ENCODE data around the gene FOS. TPM values are rescaled to one million over a fixed set of nuclear protein-coding genes. Genes with fewer than 3 reads are reported as not detected.

The FOS gene
- 9.7 TPM for total RNA-seq
- long read RNA-seq, partial matches to known transcripts: 0 of 4 reads
- long read RNA-seq, other reads (novel, unspliced or antisense): 0 of 4 reads

DNA sequence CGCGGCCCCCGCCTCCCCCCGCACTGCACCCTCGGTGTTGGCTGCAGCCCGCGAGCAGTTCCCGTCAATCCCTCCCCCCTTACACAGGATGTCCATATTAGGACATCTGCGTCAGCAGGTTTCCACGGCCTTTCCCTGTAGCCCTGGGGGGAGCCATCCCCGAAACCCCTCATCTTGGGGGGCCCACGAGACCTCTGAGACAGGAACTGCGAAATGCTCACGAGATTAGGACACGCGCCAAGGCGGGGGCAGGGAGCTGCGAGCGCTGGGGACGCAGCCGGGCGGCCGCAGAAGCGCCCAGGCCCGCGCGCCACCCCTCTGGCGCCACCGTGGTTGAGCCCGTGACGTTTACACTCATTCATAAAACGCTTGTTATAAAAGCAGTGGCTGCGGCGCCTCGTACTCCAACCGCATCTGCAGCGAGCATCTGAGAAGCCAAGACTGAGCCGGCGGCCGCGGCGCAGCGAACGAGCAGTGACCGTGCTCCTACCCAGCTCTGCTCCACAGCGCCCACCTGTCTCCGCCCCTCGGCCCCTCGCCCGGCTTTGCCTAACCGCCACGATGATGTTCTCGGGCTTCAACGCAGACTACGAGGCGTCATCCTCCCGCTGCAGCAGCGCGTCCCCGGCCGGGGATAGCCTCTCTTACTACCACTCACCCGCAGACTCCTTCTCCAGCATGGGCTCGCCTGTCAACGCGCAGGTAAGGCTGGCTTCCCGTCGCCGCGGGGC, at the start of gene FOS:
Gene FOS (plus strand): TSS at position 407 of the 731 bp plus-strand sequence. CDS start 155 bp downstream, at position 562.
- intact Hi-C loops (cut with micrococcal nuclease): no loop called here

GRCh38 chr14:75229661-75230139, 48.9 kb upstream of the FOS start:
- H3K36me3 ChIP-seq: no peaks in the 10 kb centered on the region
- no peaks in the 10 kb centered on the region for H3K27me3 ChIP-seq (ENCODE audit: low read depth)
- DNase-seq: no peak
- intact Hi-C loops (cut with micrococcal nuclease): no loop called here
- TF ChIP-seq CTCF (IDR thresholded peaks at IDR 0.05; ENCODE audit: borderline replicate concordance): no peak
- no peaks in the 10 kb centered on the region for H3K9me3 ChIP-seq (replicated peaks)
- peak overlapping the region; percentile 59 for H3K27ac ChIP-seq (replicated peaks)
- peaks cover 17% of the 10 kb centered on the region for H3K4me1 ChIP-seq
- no peak overlapping the region for H3K4me3 ChIP-seq

More for the DNA sequence above, at the start of gene FOS:
- H3K36me3 ChIP-seq: peaks cover 20% of the 10 kb centered on the region
- H3K27ac ChIP-seq (replicated peaks): peak within 1 kb of the TSS; percentile 100
- peaks cover 60% of the 10 kb centered on the region for H3K4me1 ChIP-seq
- no peak for TF ChIP-seq CTCF (IDR thresholded peaks at IDR 0.05; ENCODE audit: borderline replicate concordance)
- peak; percentile 91 for DNase-seq
- no peaks in the 10 kb centered on the region for H3K9me3 ChIP-seq (replicated peaks)
- H3K27me3 ChIP-seq (ENCODE audit: low read depth): no peaks in the 10 kb centered on the region
- peak within 1 kb of the TSS; percentile 83 for H3K4me3 ChIP-seq

- Histone ChIP-seq H3K27me3 (ENCODE audit: low read depth) (no peaks in the 10 kb centered on the region), H3K4me1 (peaks cover 17% of the 10 kb centered on the region), H3K4me3 (no peak overlapping the region), H3K9me3 (replicated peaks) (no peaks in the 10 kb centered on the region), H3K36me3 (no peaks in the 10 kb centered on the region), H3K27ac (replicated peaks) (peak overlapping the region; percentile 59)
- DNase-seq: peak; percentile 71
- TF ChIP-seq CTCF (IDR thresholded peaks at IDR 0.05; ENCODE audit: borderline replicate concordance): no peak
- intact Hi-C loops (cut with micrococcal nuclease): no loop called here
Observed at GRCh38 chr14:75230140-75230792, 48.4 kb upstream of the FOS start.

DNA sequence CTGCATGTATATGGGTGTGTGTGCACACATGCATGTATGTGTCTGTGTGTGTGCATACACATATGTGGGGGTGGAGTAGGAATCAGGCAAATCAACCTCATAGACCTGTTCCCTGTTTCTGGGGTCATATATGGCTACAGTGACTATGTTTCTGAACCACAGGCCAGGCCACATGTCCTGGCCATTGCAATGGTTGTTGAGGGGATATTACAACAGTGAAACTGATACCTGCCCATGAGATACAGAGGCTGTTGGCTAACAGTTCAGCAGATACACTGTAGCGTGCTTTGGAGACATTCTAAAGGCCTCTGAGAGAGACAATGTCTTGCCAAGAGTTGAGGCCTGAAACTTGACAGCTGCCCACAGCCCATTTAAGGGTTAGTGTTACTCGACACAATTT, 47.3 kb upstream of the FOS start:
- Histone ChIP-seq H3K9me3 (replicated peaks) (no peaks in the 10 kb centered on the region), H3K4me1 (peaks cover 18% of the 10 kb centered on the region), H3K4me3 (no peak overlapping the region), H3K36me3 (no peaks in the 10 kb centered on the region), H3K27ac (replicated peaks) (no peak overlapping the region), H3K27me3 (ENCODE audit: low read depth) (no peaks in the 10 kb centered on the region)
- intact Hi-C loops (cut with micrococcal nuclease): no loop called here
- TF ChIP-seq CTCF (IDR thresholded peaks at IDR 0.05; ENCODE audit: borderline replicate concordance): no peak
- no peak for DNase-seq

DNA sequence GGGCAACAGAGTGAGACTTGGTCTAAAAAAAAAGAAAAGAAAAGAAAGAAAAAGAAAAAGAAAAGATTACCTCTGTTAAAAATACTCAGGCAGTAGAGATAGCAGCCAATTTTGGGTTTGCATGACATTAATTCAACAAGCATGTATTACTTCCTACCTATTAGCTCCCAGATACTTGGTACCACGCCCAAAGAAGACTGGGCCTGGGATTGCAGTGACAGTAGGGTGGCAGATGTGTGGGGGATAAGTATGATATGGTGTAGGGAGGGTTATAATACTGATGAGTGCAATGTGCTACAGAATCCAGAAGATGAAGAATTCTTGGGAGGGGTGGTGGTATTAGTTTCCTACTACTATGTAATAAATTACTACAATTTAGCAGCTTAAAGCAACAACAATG, 46.4 kb upstream of the FOS start:
- H3K9me3 ChIP-seq (replicated peaks): no peaks in the 10 kb centered on the region
- H3K36me3 ChIP-seq: no peaks in the 10 kb centered on the region
- H3K27ac ChIP-seq (replicated peaks): no peak overlapping the region
- peaks cover 27% of the 10 kb centered on the region for H3K4me1 ChIP-seq
- no peak overlapping the region for H3K4me3 ChIP-seq
- intact Hi-C loops (cut with micrococcal nuclease): no loop called here
- DNase-seq: no peak
- TF ChIP-seq CTCF (IDR thresholded peaks at IDR 0.05; ENCODE audit: borderline replicate concordance): no peak
- no peaks in the 10 kb centered on the region for H3K27me3 ChIP-seq (ENCODE audit: low read depth)

Measured in left ventricle myocardium inferior (tissue), 1 donor.